B cell (primary cell): ENCODE results near the gene SARS2. TPM values are rescaled to one million over a fixed set of nuclear protein-coding genes. Genes with fewer than 3 reads are reported as not detected.

Experiments
- ATAC-seq: fragments of 200-7000 bp; cut with Tn5 transposase; one replicate; pipeline ENCODE4 v1.10.0; 2021; ENCODE audit warnings: low read depth, mild to moderate bottlenecking, moderate number of reproducible peaks, moderate library complexity
- CTCF ChIA-PET: fragments of 350-600 bp; sonication (Branson Sonifier 250); formaldehyde crosslinking; loops from one replicate; lab custom pipeline; 2021; ENCODE audit warnings: antibody characterized with exemption, inconsistent platforms; lab: Charles Lee
- POLR2A ChIA-PET: fragments of 350-600 bp; sonication (Branson Sonifier 250); formaldehyde crosslinking; loops from one replicate; lab custom pipeline; 2021; ENCODE audit warnings: antibody characterized with exemption; lab: Charles Lee
- DNase-seq: peaks from one replicate; pipeline ENCODE4 v3.0.0; 2013
- H2AFZ ChIP-seq: 2 replicates; pipeline ENCODE4 v1.6.1; 2012; ENCODE audit warnings: mild to moderate bottlenecking, low read depth, low read length; ENCODE audit not compliant: insufficient read depth, poor library complexity, severe bottlenecking
- H3K27ac ChIP-seq, 2 donors: 1 replicate in 1 of 2; 2 replicates in 1 of 2; pipeline ENCODE4 v1.5.1; 2012 to 2013; ENCODE audit warnings: low read length in 2 of 2, mild to moderate bottlenecking in 2 of 2, moderate library complexity in 1 of 2
- H3K27me3 ChIP-seq, 4 experiments: fragments of 200-600 bp in 1 of 4; sonication (generic) in 1 of 4; replicated peaks in 1 of 4; 1 replicate in 2 of 4; 2 replicates in 2 of 4; pipeline versions ENCODE4 v1.6.1 to v1.7.0; 2013 to 2016; ENCODE audit warnings: low read length in 3 of 4, mild to moderate bottlenecking in 2 of 4, mixed read lengths in 1 of 4, moderate library complexity in 1 of 4; ENCODE audit not compliant: insufficient read depth in 4 of 4, control insufficient read depth in 3 of 4; ENCODE audit errors: control extremely low read depth in 1 of 4
- H3K36me3 ChIP-seq, 2 experiments: replicated peaks in 1 of 2; 1 replicate in 1 of 2; 2 replicates in 1 of 2; pipeline versions ENCODE4 v1.6.1 to v1.7.1; 2013; ENCODE audit warnings: low read length in 1 of 2; ENCODE audit not compliant: insufficient read depth in 2 of 2, control insufficient read depth in 1 of 2; ENCODE audit errors: control extremely low read depth in 1 of 2, extremely low read depth in 1 of 2
- H3K4me1 ChIP-seq, 2 donors: fragments of 200-600 bp in 1 of 2; sonication (generic) in 1 of 2; 1 replicate in 1 of 2; 2 replicates in 1 of 2; pipeline versions ENCODE4 v1.5.1 to v1.6.1; 2013 to 2017; ENCODE audit warnings: low read length in 2 of 2; ENCODE audit not compliant: control insufficient read depth in 2 of 2, insufficient read depth in 2 of 2
- H3K4me2 ChIP-seq: replicated peaks from 2 replicates; pipeline ENCODE3; 2012; ENCODE audit warnings: mild to moderate bottlenecking, low read depth, low read length; ENCODE audit not compliant: poor library complexity, severe bottlenecking
- H3K4me3 ChIP-seq, 5 experiments: fragments of 200-600 bp in 1 of 5; sonication (generic) in 1 of 5; 1 replicate in 3 of 5; 2 replicates in 2 of 5; pipeline versions ENCODE4 v1.5.1 to v1.7.0; 2011 to 2016; ENCODE audit warnings: low read length in 4 of 5, mild to moderate bottlenecking in 4 of 5, low read depth in 2 of 5, control low read depth in 1 of 5, moderate library complexity in 1 of 5; ENCODE audit not compliant: insufficient read depth in 1 of 5; ENCODE audit errors: control extremely low read depth in 1 of 5, extremely low read depth in 1 of 5
- H3K79me2 ChIP-seq: fragments of 200-600 bp; sonication (generic); one replicate; pipeline ENCODE4 v1.6.0; 2016; ENCODE audit warnings: low read length; ENCODE audit not compliant: control insufficient read depth, insufficient read depth
- H3K9ac ChIP-seq: fragments of 200-600 bp; sonication (generic); 2 replicates; pipeline ENCODE4 v1.6.1; 2017; ENCODE audit warnings: mild to moderate bottlenecking, low read length, moderate library complexity
- H3K9me3 ChIP-seq, 3 donors: one replicate each; pipeline versions ENCODE4 v1.6.1 to v1.7.1; 2013; ENCODE audit warnings: low read length in 2 of 3; ENCODE audit not compliant: control insufficient read depth in 2 of 3, insufficient read depth in 1 of 3; ENCODE audit errors: control extremely low read depth in 1 of 3
- H4K20me1 ChIP-seq: 2 replicates; pipeline ENCODE4 v1.6.0; 2012; ENCODE audit warnings: mild to moderate bottlenecking, low read length; ENCODE audit not compliant: insufficient read depth, control insufficient read depth, poor library complexity, severe bottlenecking
- H3K27ac Mint-ChIP-seq: one replicate; pipeline ENCODE4 v1.8.0; 2021; ENCODE audit warnings: mixed read lengths
- H3K27me3 Mint-ChIP-seq: one replicate; pipeline ENCODE4 v1.8.0; 2021; ENCODE audit warnings: mixed read lengths
- H3K4me1 Mint-ChIP-seq: one replicate; pipeline ENCODE4 v1.8.0; 2021; ENCODE audit warnings: mixed read lengths
- H3K4me3 Mint-ChIP-seq: one replicate; pipeline ENCODE4 v1.8.0; 2021; ENCODE audit warnings: mixed read lengths
- H3K9me3 Mint-ChIP-seq: one replicate; pipeline ENCODE4 v1.8.0; 2022; ENCODE audit warnings: mixed read lengths; ENCODE audit not compliant: insufficient read depth
- CTCF ChIP-seq: fragments of 200-600 bp; IDR thresholded peaks from one replicate; pipeline ENCODE4 v1.8.0; 2022; ENCODE audit warnings: antibody characterized with exemption, mild to moderate bottlenecking
- EZH2 ChIP-seq: IDR thresholded peaks from 2 replicates; pipeline ENCODE4 v1.6.1; 2012; ENCODE audit warnings: borderline replicate concordance, low read depth, mild to moderate bottlenecking, moderate library complexity, low read length; ENCODE audit not compliant: insufficient read depth, poor library complexity, severe bottlenecking
- WGBS: methylation state at CpG from one replicate; pipeline ENCODE4 v1.1.5; 2013; ENCODE audit warnings: missing lambda C conversion rate; ENCODE audit not compliant: insufficient coverage; 5-methylcytosine and 5-hydroxymethylcytosine counted together
- intact Hi-C: fragments of 100-400 bp; cut with micrococcal nuclease; formaldehyde crosslinking; loops from one replicate; pipeline ENCODE4 v1.10.0; 2022
- polyA plus RNA-seq: library from polyadenylated mRNA; depleted of rRNA; stranded (reverse); fragments of >200 nt; gene quantifications from 2 replicates; pipeline ENCODE4 v1.2.3, GENCODE V29; 2012
- total RNA-seq, 2 donors: library from RNA; stranded (reverse); fragments of 120-200 nt in 1 of 2; gene quantifications; 1 replicate in 1 of 2; 2 replicates in 1 of 2; pipeline versions ENCODE4 v1.2.3 to v1.2.4, GENCODE V29; 2013 to 2022

Gene SARS2
- total and polyA plus RNA-seq, 2 donors (not counting 1 experiment from before 2014, with no cell fraction given) = 38.1 to 65.9 TPM

GRCh38 chr19:38930776-38931520, 385 bp upstream of the SARS2 start, which contains the start of gene MRPS12:
TSS of gene MRPS12 (plus strand) at chr19:38930944. CDS start at chr19:38931295, 351 bp downstream.
- H3K27ac Mint-ChIP-seq = peak within 1 kb of the TSS; percentile 99
- peak; percentile 92 for ATAC-seq
- H3K36me3 ChIP-seq = peaks cover 0 to 19% of the 10 kb centered on the region in 2 experiments
- POLR2A ChIA-PET = interaction anchor here (0.5 to 2.4 kb wide), 9 partner anchors 31 to 528 kb away, joined by 3 to 17 read pairs (median 4); partner anchors contain the start of genes ACTN4, FAM98C, MAP4K1 and NFKBIB
- H3K27ac ChIP-seq = peak within 1 kb of the TSS; percentile 84 to 91
- TF ChIP-seq CTCF (no peak), EZH2 (no peak)
- peak within 1 kb of the TSS; percentile 79 to 93 (median 91) for H3K4me3 ChIP-seq
- 1% methylated on average over 26 of the region's 40 CpGs for WGBS
- H4K20me1 ChIP-seq = peaks cover 5% of the 10 kb centered on the region
- H2AFZ ChIP-seq = peak within 1 kb of the TSS; percentile 81
- peaks cover 0 to 11% (median 0%) of the 10 kb centered on the region in 3 donors for H3K9me3 ChIP-seq
- no peaks in the 10 kb centered on the region for H3K27me3 Mint-ChIP-seq
- no peaks in the 10 kb centered on the region for H3K27me3 ChIP-seq
- peaks cover 26% of the 10 kb centered on the region for H3K4me1 Mint-ChIP-seq
- CTCF ChIA-PET = interaction anchor here (0.7 to 5.6 kb wide), 41 partner anchors 28 to 1999 kb away, joined by 3 to 55 read pairs (median 4); partner anchors contain the start of genes ACTN4, CATSPERG, ECH1 and EIF3K
- peaks cover 30% of the 10 kb centered on the region for H3K79me2 ChIP-seq
- peak; percentile 100 for DNase-seq
- H3K4me2 ChIP-seq = peak within 1 kb of the TSS; percentile 97
- intact Hi-C loops = loop anchor here (1.0 to 2.0 kb wide), 12 partner anchors 32 to 667 kb away; partner anchors contain the start of genes ACTN4, FAM98C, NFKBIB and SIRT2
- peak within 1 kb of the TSS; percentile 93 for H3K9ac ChIP-seq
- H3K4me3 Mint-ChIP-seq = peak within 1 kb of the TSS; percentile 99
- peaks cover 8% of the 10 kb centered on the region for H3K9me3 Mint-ChIP-seq
- peaks cover 19 to 28% of the 10 kb centered on the region in 2 donors for H3K4me1 ChIP-seq
